ENCODE measurements around the gene PARD3. TPM values are rescaled to one million over a fixed set of nuclear protein-coding genes. Genes with fewer than 3 reads are reported as not detected.
"Not testable (repeated sequence)": the region's sequence is repeated elsewhere in the genome, so short reads cannot be mapped to it uniquely, and the experiment has no call there.

PARD3 gene
- total RNA-seq, 2 experiments from 2014 or later = 3.6 to 4.0 TPM

DNA sequence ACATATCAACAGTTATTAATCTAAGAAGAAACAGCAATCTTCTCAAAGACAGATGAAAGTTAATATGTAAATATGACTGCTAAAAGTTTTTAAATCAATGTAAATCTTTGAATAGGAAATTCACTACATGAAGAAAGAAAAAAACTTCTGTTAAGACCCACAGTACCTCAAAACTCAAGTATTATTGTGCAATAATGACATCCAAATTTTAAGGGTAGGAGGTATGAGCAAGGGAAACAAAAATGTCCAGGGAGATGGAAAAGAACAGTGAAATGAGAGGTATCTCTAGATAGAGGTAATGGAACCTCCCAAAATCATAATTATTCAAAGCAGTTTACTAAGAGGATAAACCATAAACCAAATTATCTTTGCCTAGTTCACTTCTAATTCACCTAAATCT is 436.8 kb downstream of the PARD3 start:
- H3K9me3 Mint-ChIP-seq = no peaks in the 10 kb centered on the region
- no peak for DNase-seq
- intact Hi-C loops (cut with micrococcal nuclease) = no loop called here
- H3K27me3 Mint-ChIP-seq (ENCODE audit: low read depth) = peaks cover 1% of the 10 kb centered on the region
- no peaks in the 10 kb centered on the region for H3K4me1 Mint-ChIP-seq (ENCODE audit: low read depth)
- H3K27ac Mint-ChIP-seq = no peak overlapping the region
- CTCF ChIA-PET = no interaction called here
- no peak overlapping the region for H3K4me3 Mint-ChIP-seq
- H3K36me3 Mint-ChIP-seq (ENCODE audit: low read depth) = no peaks in the 10 kb centered on the region

DNA sequence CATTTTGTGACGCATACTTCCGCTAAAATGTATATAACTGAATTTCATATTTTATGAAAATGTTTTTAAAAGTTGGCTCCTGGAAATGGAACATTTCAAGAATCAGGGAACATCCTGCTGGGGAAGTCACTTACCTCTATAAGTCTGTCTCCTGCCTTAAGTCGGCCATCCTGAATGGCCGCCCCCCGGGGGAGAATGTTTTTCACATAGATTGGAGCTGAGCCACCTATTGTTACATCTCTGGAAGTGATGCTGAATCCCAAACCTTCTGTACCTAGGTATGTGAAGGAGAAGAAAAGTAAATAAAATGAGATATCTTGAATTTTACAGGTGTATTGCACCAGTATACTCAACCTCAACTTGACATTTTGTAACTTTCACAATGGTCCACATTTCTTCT is 437.3 kb downstream of the PARD3 start:
- Mint-ChIP-seq H3K9me3 (no peaks in the 10 kb centered on the region), H3K4me3 (no peak overlapping the region), H3K36me3 (ENCODE audit: low read depth) (no peaks in the 10 kb centered on the region), H3K27me3 (ENCODE audit: low read depth) (peaks cover 2% of the 10 kb centered on the region), H3K4me1 (ENCODE audit: low read depth) (no peaks in the 10 kb centered on the region), H3K27ac (no peak overlapping the region)
- intact Hi-C loops (cut with micrococcal nuclease) = no loop called here
- DNase-seq = no peak
- CTCF ChIA-PET = no interaction called here

GRCh38 chr10:34374356-34375045 is 440.6 kb downstream of the PARD3 start:
- no peak for DNase-seq
- Mint-ChIP-seq H3K27me3 (ENCODE audit: low read depth) (peaks cover 2% of the 10 kb centered on the region), H3K36me3 (ENCODE audit: low read depth) (no peaks in the 10 kb centered on the region), H3K9me3 (no peaks in the 10 kb centered on the region), H3K27ac (no peak overlapping the region), H3K4me3 (no peak overlapping the region), H3K4me1 (ENCODE audit: low read depth) (peaks cover 5% of the 10 kb centered on the region)
- intact Hi-C loops (cut with micrococcal nuclease) = no loop called here
- CTCF ChIA-PET = no interaction called here

GRCh38 chr10:34373211-34373610 is 441.9 kb downstream of the PARD3 start:
- Mint-ChIP-seq H3K27ac (no peak overlapping the region), H3K9me3 (no peaks in the 10 kb centered on the region), H3K36me3 (ENCODE audit: low read depth) (no peaks in the 10 kb centered on the region), H3K27me3 (ENCODE audit: low read depth) (peaks cover 2% of the 10 kb centered on the region), H3K4me3 (no peak overlapping the region), H3K4me1 (ENCODE audit: low read depth) (peaks cover 6% of the 10 kb centered on the region)
- CTCF ChIA-PET = no interaction called here
- DNase-seq = no peak
- intact Hi-C loops (cut with micrococcal nuclease) = no loop called here

- Mint-ChIP-seq H3K9me3 (no peaks in the 10 kb centered on the region), H3K36me3 (ENCODE audit: low read depth) (no peaks in the 10 kb centered on the region), H3K4me3 (no peak overlapping the region), H3K27me3 (ENCODE audit: low read depth) (peaks cover 2% of the 10 kb centered on the region), H3K27ac (no peak overlapping the region), H3K4me1 (ENCODE audit: low read depth) (peaks cover 6% of the 10 kb centered on the region)
- intact Hi-C loops (cut with micrococcal nuclease) = no loop called here
- CTCF ChIA-PET = no interaction called here
- DNase-seq = no peak
These were observed 442.6 kb downstream of the PARD3 start for GRCh38 chr10:34372509-34372908.

DNA sequence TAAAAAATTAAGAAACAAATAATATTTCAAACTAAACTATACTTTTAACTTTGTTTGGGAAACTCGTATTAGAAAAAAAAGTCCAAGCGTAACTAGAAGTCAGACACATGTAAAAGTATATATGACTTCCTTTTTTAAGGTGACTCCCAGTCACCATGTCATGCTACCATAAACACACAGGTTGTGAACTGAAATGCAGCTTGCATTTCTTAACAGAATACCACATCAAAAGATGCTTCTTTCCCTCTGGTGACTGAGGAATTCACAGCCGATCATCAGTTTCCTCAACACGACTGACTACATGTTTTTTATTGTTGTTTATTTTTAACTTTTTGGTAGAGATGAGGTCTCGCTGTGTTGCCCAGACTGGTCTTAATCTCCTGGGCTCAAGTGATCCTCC is 445.0 kb downstream of the PARD3 start:
- peaks cover 2% of the 10 kb centered on the region for H3K27me3 Mint-ChIP-seq (ENCODE audit: low read depth)
- H3K4me3 Mint-ChIP-seq = no peak overlapping the region
- CTCF ChIA-PET = no interaction called here
- H3K27ac Mint-ChIP-seq = no peak overlapping the region
- H3K4me1 Mint-ChIP-seq (ENCODE audit: low read depth) = peaks cover 6% of the 10 kb centered on the region
- no peaks in the 10 kb centered on the region for H3K36me3 Mint-ChIP-seq (ENCODE audit: low read depth)
- intact Hi-C loops (cut with micrococcal nuclease) = no loop called here
- H3K9me3 Mint-ChIP-seq = no peaks in the 10 kb centered on the region
- DNase-seq = no peak

GRCh38 chr10:34369120-34369519 is 446.0 kb downstream of the PARD3 start:
- Mint-ChIP-seq H3K27ac (no peak overlapping the region), H3K4me1 (ENCODE audit: low read depth) (peaks cover 6% of the 10 kb centered on the region), H3K27me3 (ENCODE audit: low read depth) (peaks cover 2% of the 10 kb centered on the region), H3K4me3 (no peak overlapping the region), H3K9me3 (no peaks in the 10 kb centered on the region), H3K36me3 (ENCODE audit: low read depth) (no peaks in the 10 kb centered on the region)
- intact Hi-C loops (cut with micrococcal nuclease) = no loop called here
- CTCF ChIA-PET = no interaction called here
- no peak for DNase-seq

- intact Hi-C loops (cut with micrococcal nuclease) = no loop called here
- Mint-ChIP-seq H3K27ac (no peak overlapping the region), H3K4me1 (ENCODE audit: low read depth) (peaks cover under 1% of the 10 kb centered on the region), H3K9me3 (no peaks in the 10 kb centered on the region), H3K36me3 (ENCODE audit: low read depth) (no peaks in the 10 kb centered on the region), H3K4me3 (no peak overlapping the region), H3K27me3 (ENCODE audit: low read depth) (no peaks in the 10 kb centered on the region)
- CTCF ChIA-PET = no interaction called here
- no peak for DNase-seq
These were observed 450.7 kb downstream of the PARD3 start for GRCh38 chr10:34364253-34365037.

DNA sequence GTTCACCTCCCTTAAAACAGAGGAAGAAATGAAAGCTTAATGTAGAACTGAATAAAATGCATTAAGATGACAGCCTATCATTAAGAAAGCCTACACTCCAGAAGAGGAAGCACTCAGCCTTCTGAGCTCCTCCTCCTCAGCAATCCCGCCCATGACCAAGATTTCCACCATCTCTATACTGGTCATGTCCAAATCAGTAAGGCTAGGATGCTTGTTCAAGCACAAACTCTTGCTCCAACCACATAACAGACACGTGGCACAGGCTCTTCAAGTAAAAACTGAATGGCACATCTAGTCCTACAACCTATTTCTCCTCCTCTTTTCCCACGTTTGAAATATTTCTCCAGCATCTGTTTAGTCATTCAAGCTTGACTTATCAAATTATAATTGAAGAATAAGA is 454.1 kb downstream of the PARD3 start:
- Mint-ChIP-seq H3K4me1 (ENCODE audit: low read depth) (no peaks in the 10 kb centered on the region), H3K4me3 (no peak overlapping the region), H3K9me3 (no peaks in the 10 kb centered on the region), H3K27me3 (ENCODE audit: low read depth) (peaks cover 3% of the 10 kb centered on the region), H3K36me3 (ENCODE audit: low read depth) (no peaks in the 10 kb centered on the region), H3K27ac (no peak overlapping the region)
- CTCF ChIA-PET = no interaction called here
- intact Hi-C loops (cut with micrococcal nuclease) = no loop called here
- DNase-seq = no peak

DNA sequence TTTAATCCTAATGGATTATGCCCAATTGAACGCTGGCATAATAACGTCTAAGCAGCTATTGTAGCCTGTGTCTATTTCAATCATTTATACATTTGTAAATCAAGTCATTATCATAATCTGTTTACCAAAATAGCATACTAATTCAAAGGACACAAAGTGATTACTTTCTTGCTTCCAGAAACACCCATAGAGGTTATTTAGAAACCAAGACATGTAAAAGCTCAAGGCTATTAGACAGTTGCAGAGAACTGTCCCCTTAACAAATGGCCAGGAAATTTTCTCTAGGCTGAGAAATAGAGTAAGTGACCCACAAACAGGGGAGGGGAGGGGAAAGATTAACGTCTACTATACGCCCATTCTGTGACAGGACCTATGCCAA is 455.7 kb downstream of the PARD3 start:
- Mint-ChIP-seq H3K9me3 (no peaks in the 10 kb centered on the region), H3K36me3 (ENCODE audit: low read depth) (no peaks in the 10 kb centered on the region), H3K27ac (no peak overlapping the region), H3K27me3 (ENCODE audit: low read depth) (peaks cover 10% of the 10 kb centered on the region), H3K4me1 (ENCODE audit: low read depth) (no peaks in the 10 kb centered on the region), H3K4me3 (no peak overlapping the region)
- CTCF ChIA-PET = interaction anchor here (0.8 kb wide), 1 partner anchor 10 kb away, joined by 3 read pairs; no protein-coding TSS in a partner anchor
- intact Hi-C loops (cut with micrococcal nuclease) = no loop called here
- no peak for DNase-seq

GRCh38 chr10:34358729-34359434 is 456.2 kb downstream of the PARD3 start:
- CTCF ChIA-PET = interaction anchor here (0.8 kb wide), 1 partner anchor 9 kb away, joined by 3 read pairs; no protein-coding TSS in a partner anchor
- no peaks in the 10 kb centered on the region for H3K4me1 Mint-ChIP-seq (ENCODE audit: low read depth)
- DNase-seq = no peak
- no peaks in the 10 kb centered on the region for H3K36me3 Mint-ChIP-seq (ENCODE audit: low read depth)
- H3K27me3 Mint-ChIP-seq (ENCODE audit: low read depth) = peaks cover 11% of the 10 kb centered on the region
- H3K4me3 Mint-ChIP-seq = no peak overlapping the region
- H3K9me3 Mint-ChIP-seq = no peaks in the 10 kb centered on the region
- H3K27ac Mint-ChIP-seq = no peak overlapping the region
- intact Hi-C loops (cut with micrococcal nuclease) = no loop called here

GRCh38 chr10:34356463-34356862 is 458.6 kb downstream of the PARD3 start:
- H3K4me3 Mint-ChIP-seq = no peak overlapping the region
- no peaks in the 10 kb centered on the region for H3K4me1 Mint-ChIP-seq (ENCODE audit: low read depth)
- peaks cover 11% of the 10 kb centered on the region for H3K27me3 Mint-ChIP-seq (ENCODE audit: low read depth)
- no peak for DNase-seq
- H3K9me3 Mint-ChIP-seq = no peaks in the 10 kb centered on the region
- CTCF ChIA-PET = no interaction called here
- H3K36me3 Mint-ChIP-seq (ENCODE audit: low read depth) = no peaks in the 10 kb centered on the region
- intact Hi-C loops (cut with micrococcal nuclease) = no loop called here
- no peak overlapping the region for H3K27ac Mint-ChIP-seq

DNA sequence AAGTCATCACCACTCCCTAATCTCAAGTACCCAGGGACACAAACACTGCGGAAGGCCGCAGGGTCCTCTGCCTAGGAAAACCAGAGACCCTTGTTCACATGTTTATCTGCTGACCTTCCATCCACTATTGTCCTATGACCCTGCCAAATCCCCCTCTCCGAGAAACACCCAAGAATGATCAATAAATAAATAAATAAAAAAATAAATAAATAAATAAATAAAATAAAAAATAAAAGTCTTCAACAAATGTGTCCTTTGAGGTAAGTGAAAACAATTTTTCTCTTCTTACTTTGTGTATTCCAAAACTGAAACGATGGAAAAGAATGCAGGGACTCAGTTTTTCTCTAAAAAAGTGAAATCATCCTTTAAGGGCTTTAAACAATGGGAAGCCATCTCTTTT is 461.6 kb downstream of the PARD3 start:
- H3K4me3 Mint-ChIP-seq; H3K36me3 Mint-ChIP-seq (ENCODE audit: low read depth); H3K4me1 Mint-ChIP-seq (ENCODE audit: low read depth); CTCF ChIA-PET; H3K9me3 Mint-ChIP-seq; DNase-seq; H3K27ac Mint-ChIP-seq; intact Hi-C loops (cut with micrococcal nuclease): not testable (repeated sequence)
- peaks cover 11% of the 10 kb centered on the region for H3K27me3 Mint-ChIP-seq (ENCODE audit: low read depth)

Measured in activated naive CD4-positive, alpha-beta T cell treated with anti-CD3 and anti-CD28 coated beads for 36 hours (primary cell).